Measurements from ENCODE around the gene KIF5A. TPM values are rescaled to one million over a fixed set of nuclear protein-coding genes. Genes with fewer than 3 reads are reported as not detected.

KIF5A gene
- total and polyA plus RNA-seq, 2 donors (not counting 1 experiment from before 2014, with no cell fraction given) = 0.09 to 0.67 TPM

DNA sequence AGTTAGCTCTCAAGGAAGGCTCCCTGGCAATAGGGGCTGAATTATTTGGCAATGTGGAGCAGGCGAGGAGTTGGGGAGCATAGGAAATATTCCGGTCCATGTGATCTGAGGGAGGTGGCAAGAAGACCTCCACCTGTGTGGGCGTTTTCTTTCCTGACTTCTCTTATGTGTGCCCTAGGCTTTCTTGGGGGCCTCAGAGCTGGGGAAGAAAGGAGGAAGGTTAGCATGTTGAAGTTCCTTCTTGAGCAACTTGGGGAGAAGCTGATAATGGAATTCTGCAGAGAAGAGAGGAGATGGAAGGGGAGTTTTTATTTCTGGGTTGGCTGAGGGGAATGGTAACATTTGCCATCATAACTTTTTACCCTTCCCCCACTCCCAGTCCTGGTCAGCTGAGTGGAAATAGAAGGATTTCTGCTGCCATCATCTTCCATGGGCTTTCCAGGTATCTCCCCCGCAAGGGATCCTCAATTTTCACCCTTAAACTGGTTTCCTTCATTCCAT is 56.0 kb downstream of the KIF5A start:
- Histone ChIP-seq H3K36me3 (replicated peaks in 1 of 2; ENCODE audit: control extremely low read depth in 1 of 2, control insufficient read depth in 1 of 2, extremely low read depth in 1 of 2, insufficient read depth in 2 of 2, low read length in 1 of 2) (peaks cover 3 to 12% of the 10 kb centered on the region in 2 experiments), H3K4me1 (ENCODE audit: control insufficient read depth in 2 of 2, insufficient read depth in 2 of 2, low read length in 2 of 2) (peaks cover 20% of the 10 kb centered on the region in 2 donors), H3K27me3 (replicated peaks in 1 of 4; ENCODE audit: control extremely low read depth in 1 of 4, control insufficient read depth in 3 of 4, insufficient read depth in 4 of 4, low read length in 3 of 4) (peaks cover 0 to 52% (median 18%) of the 10 kb centered on the region in 4 experiments), H4K20me1 (ENCODE audit: control insufficient read depth, insufficient read depth, low read length, poor library complexity, severe bottlenecking) (no peaks in the 10 kb centered on the region), H3K27ac (ENCODE audit: low read length in 2 of 2) (no peak overlapping the region), H3K4me3 (ENCODE audit: control extremely low read depth in 1 of 5, extremely low read depth in 1 of 5, insufficient read depth in 1 of 5, low read depth in 2 of 5, low read length in 4 of 5) (no peak overlapping the region), H3K4me2 (replicated peaks; ENCODE audit: low read depth, low read length, poor library complexity, severe bottlenecking) (no peak overlapping the region), H2AFZ (ENCODE audit: insufficient read depth, low read depth, low read length, poor library complexity, severe bottlenecking) (no peak overlapping the region), H3K9ac (ENCODE audit: low read length) (no peak overlapping the region), H3K9me3 (ENCODE audit: control extremely low read depth in 1 of 3, control insufficient read depth in 2 of 3, insufficient read depth in 1 of 3, low read length in 2 of 3) (peaks cover 0 to 14% (median 0%) of the 10 kb centered on the region in 3 donors), H3K79me2 (ENCODE audit: control insufficient read depth, insufficient read depth, low read length) (no peaks in the 10 kb centered on the region)
- WGBS (ENCODE audit: insufficient coverage) = 92% methylated on average over 3 of the region's 4 CpGs
- ATAC-seq (ENCODE audit: low read depth) = no peak
- Mint-ChIP-seq H3K4me3 (no peak overlapping the region), H3K27me3 (peaks cover 39% of the 10 kb centered on the region), H3K27ac (no peak overlapping the region), H3K9me3 (ENCODE audit: insufficient read depth) (no peaks in the 10 kb centered on the region), H3K4me1 (peaks cover 28% of the 10 kb centered on the region)
- TF ChIP-seq EZH2 (IDR thresholded peaks at IDR 0.05; ENCODE audit: borderline replicate concordance, insufficient read depth, low read depth, low read length, poor library complexity, severe bottlenecking) (no peak), CTCF (IDR thresholded peaks at IDR 0.05) (no peak)
- CTCF ChIA-PET = interaction anchor here (0.5 to 12.6 kb wide), 3 partner anchors 14 to 65 kb away, joined by 3 to 97 read pairs (median 14); no protein-coding TSS in a partner anchor
- no peak for DNase-seq
- intact Hi-C loops (cut with micrococcal nuclease) = no loop called here
- POLR2A ChIA-PET = no interaction called here

DNA sequence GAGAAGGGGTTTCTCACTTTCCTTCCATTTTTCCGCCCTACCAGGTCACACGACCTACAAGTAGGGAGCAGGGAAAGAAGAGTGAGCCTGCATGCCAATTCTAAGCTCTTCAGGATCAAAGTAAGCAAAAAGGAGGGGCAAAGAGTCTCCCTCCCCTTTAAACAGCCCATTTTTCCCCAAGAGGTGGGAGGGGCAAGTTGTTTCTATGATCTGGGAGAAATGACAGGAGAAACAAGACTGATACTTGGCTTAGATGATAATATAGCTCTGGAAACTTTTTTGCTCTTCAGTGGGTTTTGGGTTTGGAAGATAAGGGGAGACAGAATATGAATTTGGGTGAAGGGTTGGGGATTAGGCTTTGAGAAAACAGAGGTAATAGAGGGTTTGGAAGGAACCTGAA is 56.6 kb downstream of the KIF5A start:
- no peaks in the 10 kb centered on the region for H3K79me2 ChIP-seq (ENCODE audit: control insufficient read depth, insufficient read depth, low read length)
- no peak overlapping the region for H3K27ac ChIP-seq (ENCODE audit: low read length in 2 of 2)
- H3K4me1 ChIP-seq (ENCODE audit: control insufficient read depth in 2 of 2, insufficient read depth in 2 of 2, low read length in 2 of 2) = peaks cover 25 to 26% of the 10 kb centered on the region in 2 donors
- DNase-seq (no peak), ATAC-seq (ENCODE audit: low read depth) (no peak)
- H3K27ac Mint-ChIP-seq = no peak overlapping the region
- H2AFZ ChIP-seq (ENCODE audit: insufficient read depth, low read depth, low read length, poor library complexity, severe bottlenecking) = no peak overlapping the region
- H3K9ac ChIP-seq (ENCODE audit: low read length) = no peak overlapping the region
- WGBS (ENCODE audit: insufficient coverage) = no CpG with 5 or more reads among the region's 2 CpGs
- H3K4me1 Mint-ChIP-seq = peaks cover 32% of the 10 kb centered on the region
- no peak overlapping the region for H3K4me2 ChIP-seq (replicated peaks; ENCODE audit: low read depth, low read length, poor library complexity, severe bottlenecking)
- peaks cover 39% of the 10 kb centered on the region for H3K27me3 Mint-ChIP-seq
- intact Hi-C loops (cut with micrococcal nuclease) = no loop called here
- no peaks in the 10 kb centered on the region for H4K20me1 ChIP-seq (ENCODE audit: control insufficient read depth, insufficient read depth, low read length, poor library complexity, severe bottlenecking)
- peaks cover 0 to 7% of the 10 kb centered on the region in 2 experiments for H3K36me3 ChIP-seq (replicated peaks in 1 of 2; ENCODE audit: control extremely low read depth in 1 of 2, control insufficient read depth in 1 of 2, extremely low read depth in 1 of 2, insufficient read depth in 2 of 2, low read length in 1 of 2)
- peaks cover 0 to 16% (median 0%) of the 10 kb centered on the region in 3 donors for H3K9me3 ChIP-seq (ENCODE audit: control extremely low read depth in 1 of 3, control insufficient read depth in 2 of 3, insufficient read depth in 1 of 3, low read length in 2 of 3)
- no peak overlapping the region for H3K4me3 ChIP-seq (ENCODE audit: control extremely low read depth in 1 of 5, extremely low read depth in 1 of 5, insufficient read depth in 1 of 5, low read depth in 2 of 5, low read length in 4 of 5)
- no peak for TF ChIP-seq EZH2 (IDR thresholded peaks at IDR 0.05; ENCODE audit: borderline replicate concordance, insufficient read depth, low read depth, low read length, poor library complexity, severe bottlenecking)
- TF ChIP-seq CTCF (IDR thresholded peaks at IDR 0.05) = no peak
- POLR2A ChIA-PET = interaction anchor here (0.6 kb wide), 1 partner anchor 226 kb away, joined by 3 read pairs; no protein-coding TSS in a partner anchor
- H3K4me3 Mint-ChIP-seq = no peak overlapping the region
- H3K27me3 ChIP-seq (replicated peaks in 1 of 4; ENCODE audit: control extremely low read depth in 1 of 4, control insufficient read depth in 3 of 4, insufficient read depth in 4 of 4, low read length in 3 of 4) = peaks cover 0 to 58% (median 21%) of the 10 kb centered on the region in 4 experiments
- H3K9me3 Mint-ChIP-seq (ENCODE audit: insufficient read depth) = no peaks in the 10 kb centered on the region
- CTCF ChIA-PET = interaction anchor here (3.2 to 12.6 kb wide), 2 partner anchors 14 to 23 kb away, joined by 14 to 97 read pairs; no protein-coding TSS in a partner anchor
